HEK293T (cell line): ENCODE measurements around the gene KRTAP4-3.
"Not testable (repeated sequence)": the region's sequence is repeated elsewhere in the genome, so short reads cannot be mapped to it uniquely, and the experiment has no call there.

Source experiments
- ARNT ChIP-seq: fragments of 450-650 bp; IDR thresholded peaks from 2 replicates; pipeline ENCODE4 v1.6.1; 2017; ENCODE audit warnings: mild to moderate bottlenecking
- BHLHE40 ChIP-seq: fragments of 450-650 bp; IDR thresholded peaks from 2 replicates; pipeline ENCODE4 v1.6.1; 2016; ENCODE audit warnings: mild to moderate bottlenecking, moderate library complexity, borderline replicate concordance
- CTBP1 ChIP-seq: fragments of 450-650 bp; IDR thresholded peaks from 2 replicates; pipeline ENCODE4 v1.6.1; 2016; ENCODE audit warnings: borderline replicate concordance
- ELF4 ChIP-seq: fragments of 450-650 bp; IDR thresholded peaks from 2 replicates; pipeline ENCODE4 v1.6.1; 2017; ENCODE audit warnings: antibody characterized with exemption
- FOXA1 ChIP-seq: fragments of 450-650 bp; IDR thresholded peaks from 2 replicates; pipeline ENCODE4 v1.6.1; 2016; ENCODE audit warnings: mild to moderate bottlenecking
- FOXK2 ChIP-seq: fragments of 450-650 bp; IDR thresholded peaks from 2 replicates; pipeline ENCODE4 v1.6.1; 2016; ENCODE audit warnings: mild to moderate bottlenecking
- FOXM1 ChIP-seq: fragments of 450-650 bp; IDR thresholded peaks from 2 replicates; pipeline ENCODE4 v1.6.1; 2017; ENCODE audit warnings: mild to moderate bottlenecking, borderline replicate concordance
- HDGF ChIP-seq: fragments of 450-650 bp; IDR thresholded peaks from 2 replicates; pipeline ENCODE4 v1.6.1; 2017; ENCODE audit warnings: antibody characterized with exemption, borderline replicate concordance
- L3MBTL2 ChIP-seq: fragments of 450-650 bp; conservative IDR thresholded peaks from 2 replicates; pipeline ENCODE4 v1.6.1; 2016; ENCODE audit warnings: mild to moderate bottlenecking
- NFRKB ChIP-seq: fragments of 450-650 bp; IDR thresholded peaks from 2 replicates; pipeline ENCODE4 v1.6.1; 2016; ENCODE audit warnings: mild to moderate bottlenecking, moderate library complexity
- SP1 ChIP-seq: fragments of 450-650 bp; IDR thresholded peaks from 2 replicates; pipeline ENCODE4 v1.6.1; 2017
- SUZ12 ChIP-seq: fragments of 450-650 bp; IDR thresholded peaks from 2 replicates; pipeline ENCODE4 v1.6.1; 2016; ENCODE audit warnings: mild to moderate bottlenecking
- TF ChIP-seq, protein P1 (sequence below): fragments of 450-650 bp; IDR thresholded peaks from 2 replicates; pipeline ENCODE4 v1.6.1; 2016

DNA sequence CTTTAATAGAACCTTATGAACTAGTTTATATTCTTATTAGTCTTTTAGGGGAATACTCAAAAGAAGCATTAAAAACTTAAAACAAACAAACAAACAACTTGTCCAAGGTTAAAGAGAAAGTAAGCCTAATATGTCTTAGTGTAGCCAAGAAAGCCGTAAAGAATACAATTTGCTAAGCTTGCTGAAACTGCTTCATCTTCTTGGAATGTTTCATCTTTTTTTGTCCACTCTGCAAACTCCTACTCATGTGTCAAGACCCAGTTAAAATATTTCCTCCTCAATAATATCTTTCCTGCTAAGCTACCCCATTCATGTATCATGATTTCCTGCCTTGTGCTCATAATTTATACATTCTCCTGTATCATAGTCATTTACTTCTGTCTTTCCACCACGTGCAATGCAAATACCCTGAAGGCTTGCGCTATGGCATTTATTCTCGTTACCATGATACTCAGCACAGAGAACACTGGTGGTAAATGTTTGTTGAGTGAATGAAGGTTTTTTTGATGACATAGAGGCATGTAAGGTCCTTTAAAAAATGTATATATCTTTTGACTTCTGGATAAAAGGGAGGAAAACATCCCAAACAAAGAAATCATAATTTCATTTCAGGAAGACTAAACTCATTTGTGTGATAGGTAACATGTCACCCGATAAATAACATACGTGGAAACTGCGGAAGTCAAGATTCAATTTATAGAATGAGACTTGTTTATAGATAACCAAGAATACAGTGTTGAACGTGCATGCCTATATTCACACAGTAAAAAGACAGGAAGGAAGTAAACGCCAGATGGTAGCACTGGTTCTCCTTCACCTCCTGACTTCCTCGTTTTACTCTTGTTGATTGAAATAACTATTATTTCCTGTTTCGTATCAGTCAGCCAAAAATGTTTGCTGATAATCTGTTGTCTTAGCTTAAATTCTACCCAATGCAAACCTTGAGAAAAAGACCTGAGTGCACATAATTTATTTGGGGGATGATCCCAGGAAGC lies 48.0 kb downstream of the KRTAP4-3 start:
- not testable (repeated sequence) for TF ChIP-seq ELF4, SUZ12, ARNT, NFRKB, FOXA1, FOXK2, L3MBTL2, BHLHE40, SP1, FOXM1, CTBP1, HDGF
- TF ChIP-seq, protein P1, sequence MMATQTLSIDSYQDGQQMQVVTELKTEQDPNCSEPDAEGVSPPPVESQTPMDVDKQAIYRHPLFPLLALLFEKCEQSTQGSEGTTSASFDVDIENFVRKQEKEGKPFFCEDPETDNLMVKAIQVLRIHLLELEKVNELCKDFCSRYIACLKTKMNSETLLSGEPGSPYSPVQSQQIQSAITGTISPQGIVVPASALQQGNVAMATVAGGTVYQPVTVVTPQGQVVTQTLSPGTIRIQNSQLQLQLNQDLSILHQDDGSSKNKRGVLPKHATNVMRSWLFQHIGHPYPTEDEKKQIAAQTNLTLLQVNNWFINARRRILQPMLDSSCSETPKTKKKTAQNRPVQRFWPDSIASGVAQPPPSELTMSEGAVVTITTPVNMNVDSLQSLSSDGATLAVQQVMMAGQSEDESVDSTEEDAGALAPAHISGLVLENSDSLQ: not testable (repeated sequence)
